Breast epithelium (tissue), 3 donors: ENCODE measurements around the gene ADM2.
A peak's percentile ranks its signal among the peaks of the same experiment; 100 is the strongest.

Source experiments
- CTCF ChIP-seq, 3 donors: fragments of 450-650 bp; IDR thresholded peaks; one replicate each; pipeline ENCODE4 v1.5.1; 2016 to 2017; ENCODE audit warnings: antibody characterized with exemption in 3 of 3, mild to moderate bottlenecking in 3 of 3, moderate library complexity in 3 of 3
- POLR2AphosphoS5 ChIP-seq, 3 donors: sonication (generic); formaldehyde crosslinking; IDR thresholded peaks; one replicate each; pipeline ENCODE4 v1.6.1; 2017; ENCODE audit warnings: antibody characterized with exemption in 3 of 3

GRCh38 chr22:50530877-50531545, 49.7 kb downstream of the ADM2 start:
- TF ChIP-seq POLR2AphosphoS5 (IDR thresholded peaks at IDR 0.05): peak; percentile 17 to 92 (median 80)
- TF ChIP-seq CTCF (IDR thresholded peaks at IDR 0.05): no peak
